K562 treated with DMSO at 1 percent for 24 hours (cell line): ENCODE data around the gene ANKRD23. TPM values are rescaled to one million over a fixed set of nuclear protein-coding genes. Genes with fewer than 3 reads are reported as not detected.

Experiments
- total RNA-seq: library from RNA; unstranded; fragments of 300-600 nt; gene quantifications from 2 replicates; pipeline ENCODE4 v1.2.3, GENCODE V29; 2022; ENCODE audit warnings: low read depth; ENCODE audit not compliant: insufficient read depth

ANKRD23 gene
- total RNA-seq: 3.7 and 5.3 TPM in 2 replicates

DNA sequence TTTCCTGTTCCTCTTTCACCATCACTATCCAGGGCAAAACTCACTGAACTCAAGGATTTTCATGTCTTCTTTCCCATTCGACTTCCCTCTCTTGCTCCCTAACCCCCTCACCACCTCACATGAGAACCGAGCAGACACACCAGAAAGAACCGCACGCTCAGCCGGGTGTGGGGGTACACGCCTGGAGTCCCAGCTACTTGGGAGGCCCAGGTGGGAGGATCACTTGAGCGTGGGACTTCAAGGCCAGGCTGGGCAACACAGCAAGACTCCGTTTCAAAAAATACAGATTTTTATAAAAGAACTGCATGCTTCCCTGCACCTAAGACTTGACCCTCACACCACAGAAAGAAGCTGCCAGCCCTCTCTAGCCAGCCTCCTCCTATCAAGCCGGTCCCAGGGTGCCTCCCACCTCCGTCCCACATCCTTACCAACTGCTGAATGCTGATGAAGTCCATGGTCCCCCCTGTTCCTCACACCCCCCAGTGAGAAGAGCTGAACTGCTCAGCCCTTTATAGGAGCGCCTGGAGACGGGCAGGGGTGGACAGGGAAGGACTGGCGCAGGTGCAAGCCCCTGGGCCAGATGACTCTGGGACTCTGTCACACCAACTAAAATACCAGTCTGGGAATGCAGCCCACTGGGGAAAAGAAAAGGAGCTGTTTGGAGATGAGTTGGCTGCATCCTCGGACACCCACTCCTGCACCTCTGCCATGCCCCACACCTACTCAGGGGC is at the start of gene ANKRD23:
Gene ANKRD23 (minus strand): TSS at position 484 of the 731 bp plus-strand sequence. CDS start 29 bp downstream, at position 455.

DNA sequence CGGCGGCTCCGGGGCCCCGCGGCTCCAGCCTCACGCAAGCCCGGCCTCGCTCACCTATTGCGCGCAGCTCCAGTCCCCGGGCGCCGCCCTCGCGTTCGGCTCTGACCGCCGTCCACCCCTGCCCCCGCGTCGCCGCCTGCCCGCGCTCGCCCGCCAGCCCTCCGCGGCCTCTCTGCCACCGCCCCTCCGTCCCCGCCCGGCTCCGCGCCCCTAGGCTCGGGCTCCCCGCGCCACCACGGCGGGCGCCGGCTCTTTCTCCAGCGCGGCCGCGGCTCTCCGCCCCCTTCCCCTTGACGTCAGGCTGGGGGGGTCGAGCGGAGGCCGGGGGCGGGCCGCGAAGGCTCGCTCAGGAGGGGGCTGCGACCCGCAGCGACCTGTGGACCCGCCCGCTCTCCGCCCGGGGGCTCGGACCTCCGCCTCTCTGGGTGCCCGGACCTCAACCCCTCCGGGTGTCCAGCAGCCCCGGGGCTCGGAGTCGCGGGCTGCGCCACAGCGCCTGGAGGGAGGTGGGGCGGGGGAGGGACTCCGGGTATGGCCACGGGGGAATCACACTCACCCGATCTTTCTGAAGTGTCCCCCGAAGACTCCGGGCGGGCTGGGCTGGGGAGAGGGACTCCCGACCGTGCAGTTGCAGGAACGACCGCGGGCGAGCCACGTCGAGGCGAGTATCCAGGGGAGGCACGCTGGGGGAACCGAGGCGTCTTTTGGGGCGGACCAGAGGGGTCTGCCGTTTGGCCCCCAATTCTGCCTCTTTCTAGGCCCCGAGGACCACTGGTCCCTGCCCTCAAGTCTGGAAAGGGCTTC is 26.2 kb upstream of the ANKRD23 start, which contains the start of gene SEMA4C:
Gene SEMA4C (minus strand): TSS at position 259 of the 804 bp plus-strand sequence. CDS start 2,194 bp downstream, outside the sequence.

DNA sequence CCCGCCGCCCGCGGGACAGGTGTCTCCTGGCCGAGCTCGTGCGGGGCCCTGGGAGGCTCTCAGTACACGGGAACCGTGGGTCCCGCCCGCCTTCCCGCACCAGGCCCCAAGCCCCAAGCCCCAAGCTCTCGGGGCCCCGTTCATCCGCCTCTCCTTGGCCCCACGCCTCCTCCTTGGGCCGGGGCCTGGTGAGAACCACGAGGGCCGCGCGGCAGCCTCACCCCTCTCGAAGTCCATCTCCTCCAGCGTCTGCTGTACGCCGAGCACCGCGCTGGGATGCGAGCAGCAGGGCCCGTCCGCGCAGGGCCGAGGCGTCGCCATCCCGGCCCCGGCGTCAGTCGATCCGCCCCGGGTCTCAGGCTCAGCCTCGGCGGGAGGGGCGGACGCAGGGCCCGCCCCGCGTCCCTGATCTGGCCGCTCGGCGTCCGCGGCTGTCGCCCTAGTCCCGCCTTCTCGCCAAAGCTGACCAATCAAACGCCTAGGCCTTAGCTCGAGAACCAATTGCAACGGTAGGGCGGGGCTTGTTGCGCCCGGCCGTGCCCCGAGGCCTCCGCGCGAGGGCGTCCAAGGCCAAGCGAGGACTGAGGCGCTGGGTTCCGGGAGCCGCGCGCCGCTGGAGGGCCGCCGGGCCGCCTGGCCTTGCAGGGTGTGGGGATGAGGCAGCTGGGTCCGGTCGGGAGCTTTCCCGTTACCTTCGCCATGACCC is 14.0 kb upstream of the ANKRD23 start, which contains the start of gene ANKRD39:
Gene ANKRD39 (minus strand): TSS at position 350 of the 706 bp plus-strand sequence. CDS start 29 bp downstream, at position 321.

DNA sequence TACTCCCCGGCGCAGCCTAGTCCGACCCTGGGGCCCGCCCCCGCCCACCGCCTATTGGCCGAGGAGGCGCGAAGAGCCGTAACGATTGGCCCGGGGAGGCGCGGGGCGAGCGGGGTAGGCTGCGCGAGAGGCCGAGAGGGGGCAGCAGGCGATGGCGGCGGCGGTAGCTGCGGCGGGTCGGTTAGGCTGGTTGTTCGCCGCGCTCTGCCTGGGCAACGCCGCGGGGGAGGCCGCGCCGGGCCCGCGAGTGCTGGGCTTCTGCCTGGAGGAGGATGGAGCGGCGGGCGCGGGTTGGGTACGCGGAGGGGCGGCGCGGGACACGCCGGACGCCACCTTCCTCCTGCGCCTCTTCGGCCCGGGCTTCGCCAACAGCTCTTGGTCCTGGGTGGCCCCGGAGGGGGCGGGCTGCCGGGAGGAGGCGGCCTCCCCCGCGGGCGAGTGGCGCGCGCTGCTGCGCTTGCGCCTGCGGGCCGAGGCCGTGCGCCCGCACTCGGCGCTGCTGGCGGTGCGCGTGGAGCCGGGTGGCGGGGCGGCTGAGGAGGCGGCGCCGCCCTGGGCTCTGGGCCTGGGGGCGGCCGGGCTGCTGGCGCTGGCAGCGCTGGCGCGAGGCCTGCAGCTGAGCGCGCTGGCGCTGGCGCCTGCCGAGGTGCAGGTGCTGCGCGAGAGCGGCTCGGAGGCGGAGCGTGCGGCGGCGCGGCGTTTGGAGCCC is 27.5 kb downstream of the ANKRD23 start, which contains the start of gene CNNM3:
Gene CNNM3 (plus strand): TSS at position 142 of the 709 bp plus-strand sequence. CDS start 10 bp downstream, at position 152.

Other genes with a start within 250 kb of the ANKRD23 start
- 38.9 and 45.3 TPM in 2 replicates for gene KANSL3, start 205.7 kb downstream of the ANKRD23 start, total RNA-seq
- not detected in 2 replicates for gene FER1L5, start 201.3 kb downstream of the ANKRD23 start, total RNA-seq
- 21.2 and 21.7 TPM in 2 replicates for gene LMAN2L, start 104.0 kb downstream of the ANKRD23 start, total RNA-seq
- 10.8 and 12.3 TPM in 2 replicates for gene CNNM4, start 83.1 kb downstream of the ANKRD23 start, total RNA-seq
- 35.6 and 36.0 TPM in 2 replicates for gene CNNM3, start 27.8 kb downstream of the ANKRD23 start, total RNA-seq
- gene ANKRD39, start 14.0 kb upstream of the ANKRD23 start, total RNA-seq: 24.2 and 30.4 TPM in 2 replicates
- gene SEMA4C, start 26.1 kb upstream of the ANKRD23 start, total RNA-seq: 32.5 and 35.6 TPM in 2 replicates
- 276 and 300 TPM in 2 replicates for gene FAM178B, start 142.6 kb upstream of the ANKRD23 start, total RNA-seq